ENCODE data around the gene RNF19B. TPM values are rescaled to one million over a fixed set of nuclear protein-coding genes. Genes with fewer than 3 reads are reported as not detected.

RNF19B gene
- total and polyA plus RNA-seq, 2 donors from 2014 or later = 17.3 to 30.8 TPM

DNA sequence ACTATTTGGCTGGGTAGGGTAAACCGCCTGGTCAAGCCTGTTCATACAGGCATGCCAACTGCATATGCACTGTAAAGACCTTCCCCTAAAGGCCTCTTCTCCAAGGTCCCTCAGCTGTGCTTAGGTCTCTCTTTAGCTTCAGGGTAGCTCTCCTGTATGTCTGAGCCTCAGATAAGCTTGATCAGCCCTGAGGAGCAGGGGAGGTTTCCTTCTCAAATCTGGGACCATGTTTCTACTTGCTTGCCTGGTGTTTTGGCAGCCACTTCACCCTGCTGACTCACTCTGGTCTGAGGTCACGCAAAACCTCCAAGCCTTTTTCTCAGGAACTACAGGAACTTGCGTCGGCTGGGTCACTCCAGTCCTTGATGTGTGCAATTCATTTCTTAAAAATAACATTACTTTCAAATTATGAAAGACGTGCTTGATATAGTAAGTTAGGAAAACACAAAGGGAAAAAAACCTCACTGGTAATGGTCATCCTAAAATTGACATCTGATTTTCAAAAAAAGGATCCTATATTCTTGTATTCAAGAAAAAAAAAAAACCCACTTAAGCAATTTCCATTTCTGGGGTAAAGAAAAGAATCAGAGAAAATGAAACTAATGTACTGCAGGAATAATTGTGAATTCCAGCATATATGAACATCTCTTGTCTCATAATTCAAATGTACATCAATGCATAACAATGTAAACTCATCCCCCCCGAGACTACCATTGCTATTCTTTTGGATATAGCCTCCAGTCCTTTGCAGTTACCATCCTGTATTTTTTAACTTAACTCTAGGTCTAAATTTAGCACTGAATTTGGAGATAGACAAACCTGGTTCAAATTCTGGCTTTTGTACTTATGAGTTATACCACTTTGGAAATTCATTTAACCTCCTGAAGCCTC, 24.8 kb upstream of the RNF19B start:
- FAIRE-seq (peak; percentile 3), DNase-seq (peak in 2 of 5 donors; percentile 28 to 83)
- H3K4me1 ChIP-seq (ENCODE audit: control insufficient read depth in 2 of 3, insufficient read depth in 2 of 3, low read depth in 1 of 3, low read length in 3 of 3) = peaks cover 0 to 27% (median 26%) of the 10 kb centered on the region in 3 donors
- H3K36me3 ChIP-seq (ENCODE audit: control insufficient read depth in 2 of 3, insufficient read depth in 3 of 3, low read length in 3 of 3) = no peaks in the 10 kb centered on the region
- TF ChIP-seq, protein P1, sequence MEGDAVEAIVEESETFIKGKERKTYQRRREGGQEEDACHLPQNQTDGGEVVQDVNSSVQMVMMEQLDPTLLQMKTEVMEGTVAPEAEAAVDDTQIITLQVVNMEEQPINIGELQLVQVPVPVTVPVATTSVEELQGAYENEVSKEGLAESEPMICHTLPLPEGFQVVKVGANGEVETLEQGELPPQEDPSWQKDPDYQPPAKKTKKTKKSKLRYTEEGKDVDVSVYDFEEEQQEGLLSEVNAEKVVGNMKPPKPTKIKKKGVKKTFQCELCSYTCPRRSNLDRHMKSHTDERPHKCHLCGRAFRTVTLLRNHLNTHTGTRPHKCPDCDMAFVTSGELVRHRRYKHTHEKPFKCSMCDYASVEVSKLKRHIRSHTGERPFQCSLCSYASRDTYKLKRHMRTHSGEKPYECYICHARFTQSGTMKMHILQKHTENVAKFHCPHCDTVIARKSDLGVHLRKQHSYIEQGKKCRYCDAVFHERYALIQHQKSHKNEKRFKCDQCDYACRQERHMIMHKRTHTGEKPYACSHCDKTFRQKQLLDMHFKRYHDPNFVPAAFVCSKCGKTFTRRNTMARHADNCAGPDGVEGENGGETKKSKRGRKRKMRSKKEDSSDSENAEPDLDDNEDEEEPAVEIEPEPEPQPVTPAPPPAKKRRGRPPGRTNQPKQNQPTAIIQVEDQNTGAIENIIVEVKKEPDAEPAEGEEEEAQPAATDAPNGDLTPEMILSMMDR (IDR thresholded peaks at IDR 0.05; ENCODE audit: borderline replicate concordance, extremely low read depth, insufficient read depth) = no peak
- peak overlapping the region; percentile 77 to 78 for H3K27ac ChIP-seq (ENCODE audit: low read depth in 2 of 2, low read length in 2 of 2)
- no peak overlapping the region for H3K4me3 ChIP-seq (ENCODE audit: low read length in 3 of 3)
- H3K9me3 ChIP-seq (ENCODE audit: control insufficient read depth in 2 of 3, insufficient read depth in 1 of 3, low read length in 3 of 3) = no peaks in the 10 kb centered on the region
- intact Hi-C loops (cut with DNase I) = no loop called here
- H3K9ac ChIP-seq (ENCODE audit: low read length in 3 of 3) = no peak overlapping the region
- no peaks in the 10 kb centered on the region for H3K27me3 ChIP-seq (ENCODE audit: control insufficient read depth, insufficient read depth, low read length)

- no peak for FAIRE-seq
These were observed 24.1 kb upstream of the RNF19B start for GRCh38 chr1:32988665-32989064.

DNA sequence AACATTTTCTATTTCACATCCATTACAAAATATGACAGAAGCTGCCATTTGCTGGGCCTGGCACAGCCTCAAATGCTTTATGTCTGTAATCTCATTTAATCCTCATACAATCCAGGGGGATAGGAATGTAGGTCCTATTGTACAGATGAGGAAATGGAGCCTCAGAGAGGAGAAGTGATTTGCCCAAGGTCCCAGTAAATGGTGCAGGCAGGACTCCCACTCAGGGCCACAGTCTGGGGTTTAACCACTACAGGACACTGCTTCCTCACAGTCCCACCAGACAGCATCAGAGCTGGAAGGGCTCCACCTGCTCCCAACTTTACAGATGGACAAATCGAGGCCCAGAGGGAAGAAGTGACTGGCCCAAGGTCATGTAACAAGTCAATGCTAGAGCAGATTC, 20.6 kb upstream of the RNF19B start:
- H3K4me1 ChIP-seq (ENCODE audit: control insufficient read depth in 2 of 3, insufficient read depth in 2 of 3, low read depth in 1 of 3, low read length in 3 of 3) = peaks cover 4 to 25% (median 17%) of the 10 kb centered on the region in 3 donors
- TF ChIP-seq, protein P1 (IDR thresholded peaks at IDR 0.05; ENCODE audit: borderline replicate concordance, extremely low read depth, insufficient read depth) = no peak
- H3K4me3 ChIP-seq (ENCODE audit: low read length in 3 of 3) = no peak overlapping the region
- H3K27ac ChIP-seq (ENCODE audit: low read depth in 2 of 2, low read length in 2 of 2) = no peak overlapping the region
- H3K36me3 ChIP-seq (ENCODE audit: control insufficient read depth in 2 of 3, insufficient read depth in 3 of 3, low read length in 3 of 3) = no peaks in the 10 kb centered on the region
- intact Hi-C loops (cut with DNase I) = no loop called here
- no peak overlapping the region for H3K9ac ChIP-seq (ENCODE audit: low read length in 3 of 3)
- H3K27me3 ChIP-seq (ENCODE audit: control insufficient read depth, insufficient read depth, low read length) = no peaks in the 10 kb centered on the region
- no peaks in the 10 kb centered on the region for H3K9me3 ChIP-seq (ENCODE audit: control insufficient read depth in 2 of 3, insufficient read depth in 1 of 3, low read length in 3 of 3)
- FAIRE-seq = no peak
- DNase-seq = no peak

More at GRCh38 chr1:32988665-32989064, 24.1 kb upstream of the RNF19B start:
- no peaks in the 10 kb centered on the region for H3K27me3 ChIP-seq (ENCODE audit: control insufficient read depth, insufficient read depth, low read length)
- H3K9ac ChIP-seq (ENCODE audit: low read length in 3 of 3) = no peak overlapping the region
- no peaks in the 10 kb centered on the region for H3K36me3 ChIP-seq (ENCODE audit: control insufficient read depth in 2 of 3, insufficient read depth in 3 of 3, low read length in 3 of 3)
- peaks cover 0 to 27% (median 26%) of the 10 kb centered on the region in 3 donors for H3K4me1 ChIP-seq (ENCODE audit: control insufficient read depth in 2 of 3, insufficient read depth in 2 of 3, low read depth in 1 of 3, low read length in 3 of 3)
- no peak overlapping the region for H3K4me3 ChIP-seq (ENCODE audit: low read length in 3 of 3)
- intact Hi-C loops (cut with DNase I) = no loop called here
- H3K27ac ChIP-seq (ENCODE audit: low read depth in 2 of 2, low read length in 2 of 2) = peak overlapping the region; percentile 77 to 78
- H3K9me3 ChIP-seq (ENCODE audit: control insufficient read depth in 2 of 3, insufficient read depth in 1 of 3, low read length in 3 of 3) = no peaks in the 10 kb centered on the region
- no peak for DNase-seq
- TF ChIP-seq, protein P1 (IDR thresholded peaks at IDR 0.05; ENCODE audit: borderline replicate concordance, extremely low read depth, insufficient read depth) = no peak
